GM20000 (cell line): Measurements from ENCODE around the gene KIF12.

Experiments used
- DNase-seq: peaks from one replicate; pipeline ENCODE4 v3.0.0; 2012; ENCODE audit warnings: low spot score
- CTCF ChIP-seq: IDR thresholded peaks from 2 replicates; pipeline ENCODE4 v1.5.1; 2012; ENCODE audit warnings: mild to moderate bottlenecking, control low read depth; ENCODE audit errors: extremely low read depth, missing control alignments

Gene KIF12

DNA sequence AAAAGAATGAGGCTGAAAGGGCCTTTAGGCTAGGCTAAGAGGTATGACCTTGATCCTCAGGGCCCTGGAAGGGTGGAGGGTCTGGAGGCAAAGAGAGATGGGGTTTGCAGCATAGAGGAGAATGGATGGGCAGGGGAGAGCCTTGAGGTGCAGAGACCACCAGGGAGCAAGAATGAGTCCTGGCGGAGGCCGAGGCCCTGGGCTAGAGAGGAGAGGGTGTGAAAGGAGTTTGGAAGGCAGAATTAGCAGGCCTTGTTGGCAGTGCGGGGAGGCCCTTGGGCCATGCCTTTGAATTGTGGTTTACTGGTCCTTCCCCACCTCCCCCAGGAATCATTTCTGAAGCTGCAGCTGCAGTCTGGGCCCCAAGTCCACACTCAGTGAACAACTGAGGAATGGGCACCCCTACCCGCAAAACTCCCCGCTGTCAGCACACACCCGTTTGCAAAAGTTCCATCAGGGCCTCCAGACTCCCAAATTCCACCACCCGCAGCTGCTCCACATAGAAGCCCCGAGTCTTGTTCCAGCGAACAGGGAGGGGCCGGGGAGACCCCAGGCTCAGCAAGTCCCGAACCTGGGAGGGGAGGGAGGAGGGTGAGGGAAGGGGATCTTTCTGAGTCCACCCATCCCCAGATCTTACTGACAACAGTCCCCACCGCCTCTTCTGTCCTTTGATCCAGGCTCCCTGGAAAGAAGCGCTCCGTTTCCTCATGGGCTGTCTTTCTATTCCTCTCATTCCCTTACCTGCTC, 2.1 kb downstream of the KIF12 start:
- DNase-seq, result no peak

GRCh38 chr9:114096041-114096511, 3.0 kb downstream of the KIF12 start:
- no peak for TF ChIP-seq CTCF
- DNase-seq, result no peak

More for the DNA sequence above, 2.1 kb downstream of the KIF12 start:
- no peak for TF ChIP-seq CTCF

GRCh38 chr9:114094971-114095370, 4.1 kb downstream of the KIF12 start:
- no peak for DNase-seq
- TF ChIP-seq CTCF, result no peak

DNA sequence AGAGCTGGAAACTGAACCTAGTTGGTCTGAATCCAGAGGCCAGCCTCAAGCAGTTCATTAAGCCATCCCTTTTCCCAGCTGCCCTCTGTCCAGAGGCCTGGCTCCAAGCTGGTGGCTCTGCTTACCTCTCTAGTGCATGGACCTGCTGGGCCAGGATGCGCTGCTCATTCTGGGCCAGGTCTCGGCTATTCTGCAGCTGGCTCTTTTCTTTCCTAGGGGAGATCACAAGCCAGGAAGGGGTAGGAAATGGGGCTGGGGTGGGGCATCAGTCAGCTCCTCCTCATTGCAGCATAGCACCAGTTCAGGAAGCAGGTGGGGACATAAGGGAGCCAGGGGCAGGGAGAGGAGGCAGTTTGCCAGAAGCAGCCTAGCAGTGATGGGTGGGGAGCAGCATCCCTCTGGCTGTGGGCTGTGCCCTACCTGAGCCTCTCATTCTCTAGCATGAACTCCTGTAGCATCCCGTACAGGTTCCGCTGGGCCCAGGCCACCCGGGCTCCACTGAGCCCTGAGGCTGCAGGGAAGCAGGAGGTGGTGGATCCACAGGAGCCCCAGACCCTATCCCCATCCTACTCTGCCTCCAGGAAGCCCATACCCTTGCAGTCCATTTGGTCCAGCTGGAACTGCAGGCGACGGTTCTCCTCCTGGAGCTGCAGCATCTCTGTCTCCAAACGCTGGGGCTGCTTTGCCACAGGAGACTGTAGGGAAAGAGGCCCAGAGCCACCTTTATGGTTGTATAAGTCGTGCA, 5.2 kb downstream of the KIF12 start:
- TF ChIP-seq CTCF, result no peak
- no peak for DNase-seq

DNA sequence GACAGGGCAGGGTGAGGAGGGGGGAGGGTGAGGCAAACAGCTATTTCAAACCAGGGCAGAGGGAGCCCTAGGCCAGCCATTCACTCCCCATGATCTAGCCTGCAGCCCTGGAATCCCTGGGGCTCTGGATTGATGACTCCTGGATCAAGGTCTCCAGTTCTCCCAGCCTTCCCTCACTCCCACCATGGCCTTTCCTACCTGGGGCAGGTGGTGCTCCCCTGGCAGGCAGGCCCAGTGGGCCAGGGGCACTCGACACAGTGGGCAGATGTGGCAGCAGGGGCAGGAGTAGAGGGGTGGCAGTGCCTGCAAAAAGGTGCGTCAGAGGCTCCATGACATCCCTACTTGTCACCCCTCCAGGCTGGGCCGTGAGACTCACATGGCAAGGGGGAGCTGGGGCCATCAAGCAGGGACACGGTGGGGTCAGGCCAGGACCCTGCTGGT, 6.0 kb downstream of the KIF12 start:
- TF ChIP-seq CTCF, result no peak
- no peak for DNase-seq

DNA sequence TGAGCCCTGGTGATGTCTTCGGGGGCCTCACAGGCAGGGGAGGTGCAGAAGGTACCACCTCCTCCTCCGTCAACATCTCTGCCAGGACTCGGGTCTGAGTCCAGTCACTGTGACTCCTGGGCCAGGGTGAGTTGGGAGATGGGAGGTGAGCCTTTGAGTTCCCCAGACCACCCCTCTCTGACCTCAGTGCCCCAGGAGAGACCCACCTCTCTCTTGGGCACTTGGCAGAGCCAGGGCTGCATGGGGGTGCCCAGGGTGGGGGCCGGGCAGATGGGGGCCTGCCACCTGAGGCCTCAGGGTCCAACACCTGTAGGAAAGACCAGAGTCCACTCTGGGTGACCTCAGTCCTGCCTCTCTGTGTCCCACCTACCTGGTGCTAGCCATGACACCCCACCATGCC, 6.8 kb downstream of the KIF12 start:
- no peak for TF ChIP-seq CTCF
- DNase-seq, result no peak

DNA sequence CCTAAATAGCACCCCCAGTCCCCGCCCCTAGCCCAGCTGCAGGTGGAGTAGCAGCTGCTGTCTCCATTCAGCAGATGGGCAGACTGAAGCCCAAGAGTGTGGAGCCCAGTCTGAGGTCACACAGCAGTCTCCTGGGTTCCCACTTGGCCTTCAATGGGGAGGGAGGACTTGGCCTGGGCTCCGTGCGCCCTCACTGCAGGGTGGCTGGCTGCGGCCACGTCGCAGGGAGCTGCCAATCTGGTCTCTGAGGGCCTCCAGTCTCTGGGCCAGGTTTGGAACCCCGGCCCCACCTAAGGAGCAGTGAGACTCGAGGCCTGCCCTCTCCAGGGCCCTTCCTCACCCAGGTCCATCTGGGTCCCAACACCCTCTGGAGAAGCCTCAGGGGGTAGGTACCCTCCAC, 7.4 kb downstream of the KIF12 start:
- no peak for DNase-seq
- no peak for TF ChIP-seq CTCF
